Measurements from ENCODE around the gene SNAP23.

DNA sequence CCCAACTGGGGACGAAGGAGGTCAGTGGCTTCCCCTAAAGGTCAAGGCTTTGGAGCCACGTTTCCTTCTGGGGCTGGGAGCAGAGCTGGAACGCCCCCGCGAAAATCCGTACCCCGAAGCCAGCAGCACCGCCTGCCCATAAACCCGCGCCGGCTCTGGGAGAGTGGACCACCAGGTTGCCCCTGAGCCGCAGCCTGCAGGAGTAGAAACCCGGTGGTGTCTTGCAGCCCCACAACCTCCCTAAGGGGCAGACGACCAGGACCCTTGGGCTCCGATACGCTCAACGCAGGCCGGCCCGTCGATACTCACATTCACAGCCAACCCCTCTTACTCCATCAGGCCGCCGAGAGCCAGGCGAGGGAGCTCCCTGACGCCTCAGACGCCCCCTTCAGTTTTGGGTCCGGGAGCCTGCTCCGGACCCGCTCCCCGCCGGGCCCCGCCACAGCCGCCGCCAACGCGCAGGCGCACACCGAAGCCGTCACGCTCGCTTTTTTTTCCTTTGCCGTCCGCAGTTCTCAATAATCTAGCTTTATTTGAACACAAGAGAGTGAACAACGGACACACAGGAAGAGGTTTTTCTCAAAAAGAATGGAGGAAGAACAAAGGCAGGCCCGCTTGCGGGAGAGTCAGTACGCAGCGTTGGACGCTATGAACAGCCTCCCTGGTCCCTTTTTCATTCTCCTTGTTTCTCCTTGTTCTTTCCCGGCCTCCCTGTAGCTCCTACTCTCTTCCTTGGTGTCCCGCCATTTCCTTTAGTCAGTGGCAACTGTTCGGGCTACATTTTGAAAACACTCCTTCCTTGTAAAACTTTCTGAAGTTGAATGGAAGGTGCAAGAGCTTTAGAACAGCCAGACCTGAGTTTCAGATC is 4.5 kb upstream of the SNAP23 start, which contains the start of gene ZNF106:
- TF ChIP-seq EZH2 (IDR thresholded peaks at IDR 0.05) (no peak), POLR2AphosphoS5 (IDR thresholded peaks at IDR 0.05; ENCODE audit: borderline replicate concordance, low read depth, low read length) (peak; percentile 90)

Measured in SK-N-MC (cell line).